ENCODE data around the gene MICAL1. TPM values are rescaled to one million over a fixed set of nuclear protein-coding genes. Genes with fewer than 3 reads are reported as not detected.
A peak's percentile ranks its signal among the peaks of the same experiment; 100 is the strongest.

MICAL1 gene
- total RNA-seq, 1 donor from 2014 or later, result 58.7 TPM

GRCh38 chr6:109417646-109418045 is 37.9 kb downstream of the MICAL1 start:
- H3K4me1 Mint-ChIP-seq, result no peaks in the 10 kb centered on the region
- peaks cover 8% of the 10 kb centered on the region for H3K36me3 Mint-ChIP-seq (ENCODE audit: low read depth)
- no peak overlapping the region for H3K27ac Mint-ChIP-seq (ENCODE audit: unreplicated experiment)
- no peak for TF ChIP-seq CTCF (conservative IDR thresholded peaks at IDR 0.05)
- no peak for DNase-seq (ENCODE audit: low read depth, low spot score)
- H3K9me3 Mint-ChIP-seq, result peaks cover 6% of the 10 kb centered on the region
- H3K4me3 Mint-ChIP-seq, result no peak overlapping the region
- peaks cover under 1% of the 10 kb centered on the region for H3K27me3 Mint-ChIP-seq (ENCODE audit: low read depth)

GRCh38 chr6:109411034-109411433 is 44.5 kb downstream of the MICAL1 start:
- Mint-ChIP-seq H3K9me3 (peaks cover 21% of the 10 kb centered on the region), H3K27ac (ENCODE audit: unreplicated experiment) (no peak overlapping the region), H3K4me1 (no peaks in the 10 kb centered on the region), H3K27me3 (ENCODE audit: low read depth) (peaks cover 4% of the 10 kb centered on the region), H3K36me3 (ENCODE audit: low read depth) (peaks cover 22% of the 10 kb centered on the region), H3K4me3 (no peak overlapping the region)
- no peak for DNase-seq (ENCODE audit: low read depth, low spot score)
- no peak for TF ChIP-seq CTCF (conservative IDR thresholded peaks at IDR 0.05)

- no peaks in the 10 kb centered on the region for H3K27me3 Mint-ChIP-seq (ENCODE audit: low read depth)
- H3K9me3 Mint-ChIP-seq, result peaks cover 9% of the 10 kb centered on the region
- H3K27ac Mint-ChIP-seq (ENCODE audit: unreplicated experiment), result no peak overlapping the region
- H3K36me3 Mint-ChIP-seq (ENCODE audit: low read depth), result peaks cover 10% of the 10 kb centered on the region
- no peak for TF ChIP-seq CTCF (conservative IDR thresholded peaks at IDR 0.05)
- DNase-seq (ENCODE audit: low read depth, low spot score), result no peak
- no peak overlapping the region for H3K4me3 Mint-ChIP-seq
- peaks cover 3% of the 10 kb centered on the region for H3K4me1 Mint-ChIP-seq
Measured at GRCh38 chr6:109406196-109406595, 49.4 kb downstream of the MICAL1 start.

- Mint-ChIP-seq H3K27me3 (ENCODE audit: low read depth) (no peaks in the 10 kb centered on the region), H3K4me1 (no peaks in the 10 kb centered on the region), H3K36me3 (ENCODE audit: low read depth) (no peaks in the 10 kb centered on the region), H3K27ac (ENCODE audit: unreplicated experiment) (no peak overlapping the region), H3K4me3 (no peak overlapping the region), H3K9me3 (no peaks in the 10 kb centered on the region)
- no peak for DNase-seq (ENCODE audit: low read depth, low spot score)
- TF ChIP-seq CTCF (conservative IDR thresholded peaks at IDR 0.05), result peak; percentile 46
Measured at GRCh38 chr6:109397020-109397419, 58.6 kb downstream of the MICAL1 start.

DNA sequence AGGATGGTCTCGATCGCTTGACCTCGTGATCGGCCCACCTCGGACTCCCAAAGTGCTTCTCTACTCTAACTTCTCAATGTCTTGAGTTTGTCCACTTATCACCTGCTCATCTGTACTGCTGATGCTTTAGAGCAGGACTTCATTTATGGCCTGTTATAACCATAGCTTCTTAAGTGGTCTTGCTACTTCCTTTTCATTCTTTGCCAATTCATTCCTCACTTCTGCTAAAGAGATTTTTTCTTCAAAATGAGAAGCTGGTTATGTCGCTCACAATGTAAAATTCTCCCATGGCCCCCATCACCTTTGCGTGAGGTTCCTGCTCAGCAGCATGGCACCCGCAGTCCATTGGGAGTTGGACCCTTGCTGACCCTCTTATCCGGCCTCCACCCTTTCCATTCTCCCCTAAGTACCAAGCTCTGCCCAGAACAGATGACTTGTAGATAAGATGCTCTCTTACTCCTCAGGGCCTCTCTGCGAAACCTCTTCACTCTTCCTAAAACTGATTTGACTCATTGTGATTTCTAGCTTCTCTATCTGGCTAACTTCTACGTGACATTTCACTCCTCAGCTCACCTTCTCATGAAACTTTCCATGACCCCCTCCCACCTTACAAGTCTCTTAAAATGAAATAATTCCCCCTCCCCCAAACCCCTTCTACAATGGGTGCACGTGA is 59.4 kb downstream of the MICAL1 start:
- H3K27ac Mint-ChIP-seq (ENCODE audit: unreplicated experiment), result no peak overlapping the region
- H3K27me3 Mint-ChIP-seq (ENCODE audit: low read depth), result no peaks in the 10 kb centered on the region

More for the DNA sequence above, 59.4 kb downstream of the MICAL1 start:
- Mint-ChIP-seq H3K36me3 (ENCODE audit: low read depth) (no peaks in the 10 kb centered on the region), H3K4me1 (no peaks in the 10 kb centered on the region), H3K4me3 (no peak overlapping the region), H3K9me3 (no peaks in the 10 kb centered on the region)
- DNase-seq (ENCODE audit: low read depth, low spot score), result no peak
- TF ChIP-seq CTCF (conservative IDR thresholded peaks at IDR 0.05), result no peak

Other genes starting within 250 kb of the MICAL1 start
- gene CD164, start 73.3 kb downstream of the MICAL1 start, total RNA-seq, result 73.1 and 81.6 TPM in 2 replicates
- gene PPIL6, start 15.1 kb downstream of the MICAL1 start, total RNA-seq, result 2.2 and 3.3 TPM in 2 replicates
- gene SMPD2, start 15.0 kb downstream of the MICAL1 start, total RNA-seq, result 9.7 and 10.1 TPM in 2 replicates
- gene ZBTB24, start 27.4 kb upstream of the MICAL1 start, total RNA-seq, result 10.5 and 10.8 TPM in 2 replicates
- 4.8 and 6.0 TPM in 2 replicates for gene AK9, start 235.4 kb upstream of the MICAL1 start, total RNA-seq
- gene FIG4, start 235.5 kb upstream of the MICAL1 start, total RNA-seq, result 12.7 and 14.7 TPM in 2 replicates

Data from neural crest cell (in vitro differentiated cells).